ENCODE measurements around the gene UBE4A.
"Not testable (repeated sequence)": the region's sequence is repeated elsewhere in the genome, so short reads cannot be mapped to it uniquely, and the experiment has no call there.

UBE4A gene

DNA sequence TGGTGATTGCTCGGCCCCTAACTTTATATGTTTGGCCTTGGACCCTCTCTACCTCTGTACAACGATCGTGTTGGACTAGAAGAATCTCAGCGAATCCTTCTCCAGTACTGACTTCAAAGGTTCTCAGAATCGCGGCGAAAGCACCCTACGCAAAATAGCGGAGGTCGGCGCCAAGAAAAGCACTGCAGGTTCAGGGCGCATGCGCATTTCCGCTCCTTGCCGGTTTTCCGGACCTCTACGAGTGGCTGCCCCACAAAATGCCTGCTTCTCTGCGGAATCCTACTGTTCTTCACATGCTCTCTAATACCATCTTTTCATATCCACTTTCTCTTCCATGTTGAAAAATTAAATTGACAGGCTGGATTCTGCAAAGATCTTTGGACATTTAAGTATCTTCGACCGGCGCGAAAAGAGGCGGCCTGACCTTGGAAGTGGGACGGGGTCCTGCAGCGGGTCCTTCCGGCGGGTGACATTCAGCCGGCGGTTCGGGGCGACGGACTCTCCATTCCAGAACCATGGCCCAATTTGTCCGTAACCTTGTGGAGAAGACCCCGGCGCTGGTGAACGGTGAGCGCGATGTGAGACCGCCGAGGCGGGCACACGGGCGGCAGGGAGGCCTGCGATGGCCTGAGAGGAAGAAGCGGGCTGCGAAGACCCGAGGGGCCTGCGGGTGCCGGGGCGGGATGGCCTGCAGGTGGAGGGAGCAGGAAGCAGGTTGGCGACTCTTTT, 41.9 kb downstream of the UBE4A start, which contains the start of gene ATP5MG:
TSS of gene ATP5MG (plus strand) at position 456 of the 729 bp plus-strand sequence. CDS start at position 516, 60 bp downstream.
- DNase-seq: peak; percentile 94

DNA sequence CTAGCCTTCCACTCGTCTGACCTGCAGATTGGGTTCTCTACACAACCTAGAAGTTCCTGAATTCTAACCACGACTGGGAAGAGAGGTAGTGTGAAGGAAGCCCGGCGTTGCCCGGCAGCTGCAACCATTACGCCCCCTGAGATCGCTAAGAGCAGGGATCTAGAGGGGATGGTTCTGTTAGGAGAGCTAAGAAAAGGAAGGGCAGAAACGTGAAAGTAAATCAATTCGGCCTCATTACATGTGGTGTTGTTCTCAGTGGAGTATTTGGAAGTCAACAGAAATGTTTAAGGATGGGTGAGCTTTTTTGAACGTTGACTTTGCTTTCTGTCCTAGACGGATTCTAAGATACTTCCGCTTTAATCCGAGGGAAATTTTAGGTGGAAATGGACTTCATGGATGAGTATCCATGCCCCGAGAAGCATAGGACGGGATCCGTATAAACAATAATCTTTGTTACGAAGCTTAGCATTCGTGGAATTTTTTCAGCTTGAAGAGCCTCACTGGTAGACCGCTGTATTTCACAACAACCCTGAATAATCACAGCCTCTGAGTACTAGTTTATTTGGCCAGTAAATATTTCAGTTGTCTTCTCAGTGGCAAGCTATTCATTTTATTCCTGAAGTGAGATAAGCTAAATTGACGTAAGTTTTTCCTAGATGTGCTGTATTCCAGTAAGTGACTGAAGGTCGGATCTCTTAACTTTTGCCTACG, 42.6 kb downstream of the UBE4A start:
- no peak for DNase-seq

DNA sequence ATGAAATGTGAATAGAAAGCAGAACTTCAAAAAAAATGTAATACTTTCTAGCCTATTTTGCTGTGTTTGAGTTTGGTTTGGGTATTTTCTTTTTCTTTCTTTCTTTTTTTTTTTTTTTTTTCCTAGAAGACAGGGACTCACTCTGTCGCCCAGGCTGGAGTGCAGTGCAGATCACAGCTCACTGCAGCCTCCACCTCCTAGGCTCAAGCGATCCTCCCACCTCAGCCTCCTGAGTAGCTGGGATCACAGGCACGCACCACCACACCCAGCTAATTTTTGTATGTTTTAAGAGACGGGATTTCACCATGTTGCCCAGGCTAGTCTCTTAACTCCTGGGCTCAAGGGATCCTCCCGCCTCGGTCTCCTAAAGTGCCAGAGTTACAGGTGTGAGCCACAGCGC, 43.2 kb downstream of the UBE4A start:
- DNase-seq: not testable (repeated sequence)

DNA sequence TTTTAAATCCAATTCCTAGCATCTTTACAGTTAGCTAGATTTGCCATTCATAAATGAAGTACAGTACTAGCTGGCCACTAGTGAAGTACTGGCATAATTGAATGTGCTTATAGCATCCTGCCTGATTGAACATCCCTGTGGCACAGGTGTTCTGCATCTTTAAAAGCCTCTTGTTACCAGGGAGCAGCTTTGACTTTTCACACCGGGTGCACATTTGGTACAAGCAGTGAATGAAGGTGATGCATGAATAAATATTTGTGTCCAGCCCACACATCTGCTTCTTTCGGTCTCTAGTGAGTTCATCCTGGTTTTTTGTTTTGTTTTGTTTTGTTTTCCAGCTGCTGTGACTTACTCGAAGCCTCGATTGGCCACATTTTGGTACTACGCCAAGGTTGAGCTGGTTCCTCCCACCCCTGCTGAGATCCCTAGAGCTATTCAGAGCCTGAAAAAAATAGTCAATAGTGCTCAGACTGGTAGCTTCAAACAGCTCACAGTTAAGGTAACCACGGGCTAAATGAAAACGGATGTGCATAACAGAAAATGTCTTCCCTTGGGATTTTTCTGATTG, 47.3 kb downstream of the UBE4A start:
- no peak for DNase-seq

DNA sequence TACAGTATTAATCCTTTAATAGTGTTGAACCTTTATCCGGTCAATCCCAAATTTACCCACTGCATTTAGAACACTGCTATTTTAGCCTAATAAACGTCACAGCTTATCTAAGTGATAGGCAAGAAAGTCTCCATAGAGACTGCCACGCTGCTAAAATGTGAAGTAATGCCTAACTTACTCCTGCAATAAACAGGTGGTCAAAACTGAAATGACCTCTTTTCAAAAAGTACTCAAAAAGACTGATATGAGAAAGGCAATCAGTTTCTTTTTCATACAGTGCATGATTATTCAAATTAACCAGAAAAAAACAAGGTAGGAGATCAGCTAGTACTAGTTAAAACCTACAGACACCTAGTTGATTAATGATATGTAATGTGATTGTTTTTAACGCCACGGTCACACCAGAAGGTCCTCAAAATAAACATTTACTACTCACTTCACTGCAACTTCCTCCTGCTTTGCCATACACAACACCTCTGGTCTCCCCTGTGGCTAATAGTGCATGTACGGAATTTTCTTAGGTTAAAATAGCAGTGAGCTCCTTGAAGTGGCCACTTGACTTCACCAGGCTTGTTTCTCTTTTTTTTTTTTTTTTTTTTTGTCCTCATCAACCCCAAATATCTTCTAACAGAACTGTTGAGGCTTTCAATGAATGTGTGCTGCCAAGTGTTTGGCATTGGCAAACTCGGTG, 50.8 kb downstream of the UBE4A start:
- DNase-seq: no peak

DNA sequence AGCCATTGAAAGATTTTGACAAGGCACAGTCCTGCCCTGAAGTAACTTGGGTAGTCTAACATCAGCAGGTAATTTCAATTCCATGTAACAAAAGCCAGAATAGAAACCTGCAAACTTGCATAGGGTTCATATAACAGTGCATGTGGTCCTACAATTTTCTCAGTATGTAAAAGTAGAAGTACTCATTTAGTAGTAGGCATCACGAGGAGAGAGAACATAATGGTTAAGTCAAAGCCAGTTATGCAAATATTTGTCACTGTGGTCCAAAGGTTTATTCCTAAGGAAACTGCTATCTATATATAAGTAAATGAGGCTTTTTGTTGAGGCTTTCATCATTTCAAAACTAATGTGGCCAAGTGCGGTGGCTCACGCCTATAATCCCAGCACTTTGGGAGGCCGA, 52.1 kb downstream of the UBE4A start:
- DNase-seq: no peak

DNA sequence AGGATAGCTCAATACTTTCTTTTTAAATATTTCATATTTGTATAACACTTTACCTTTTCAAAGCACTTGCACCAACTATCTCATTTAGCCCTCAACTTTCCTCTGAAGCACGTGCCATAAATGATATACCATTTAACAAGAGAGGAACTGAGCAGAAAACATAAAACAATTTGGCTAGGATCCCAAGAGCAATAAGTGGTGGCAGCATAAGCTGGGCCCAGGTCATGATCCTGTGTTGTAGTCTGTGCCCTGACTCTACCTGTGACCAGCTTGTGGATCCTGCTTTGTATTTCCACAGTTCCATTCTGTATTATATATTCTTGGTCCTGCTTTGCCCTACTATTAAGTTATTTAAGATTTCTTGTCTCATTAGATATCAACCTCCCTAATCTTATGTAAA, 53.5 kb downstream of the UBE4A start:
- DNase-seq: no peak

DNA sequence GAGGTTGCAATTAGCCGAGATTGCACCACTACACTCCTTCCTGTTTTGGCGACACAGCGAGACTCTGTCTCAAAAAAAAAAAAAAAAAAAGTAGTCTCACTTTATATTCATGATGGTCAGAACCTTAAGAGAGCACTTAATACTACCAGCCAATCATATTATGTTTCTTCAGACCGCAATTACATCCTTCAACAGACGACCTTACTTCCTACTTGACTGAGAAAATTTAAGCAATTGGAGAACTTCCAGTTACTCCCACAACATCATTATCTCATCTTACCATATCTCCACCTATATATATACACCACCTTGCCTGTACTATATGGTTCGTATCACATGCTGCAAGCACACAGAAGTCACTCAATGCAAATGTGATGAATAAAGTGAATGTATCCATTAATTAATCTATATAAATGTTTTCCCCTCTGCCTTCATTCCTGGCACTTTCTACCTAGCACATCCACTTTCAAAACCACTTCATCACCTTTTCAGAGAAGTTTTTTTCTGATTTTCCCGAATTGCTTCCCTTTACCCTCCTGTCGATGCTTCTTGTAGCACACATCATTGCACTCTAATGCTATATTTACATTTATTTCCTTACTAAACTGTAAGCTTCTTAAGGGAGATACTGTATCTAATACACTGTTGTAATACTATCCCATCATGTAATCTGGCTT, 55.8 kb downstream of the UBE4A start:
- no peak for DNase-seq

DNA sequence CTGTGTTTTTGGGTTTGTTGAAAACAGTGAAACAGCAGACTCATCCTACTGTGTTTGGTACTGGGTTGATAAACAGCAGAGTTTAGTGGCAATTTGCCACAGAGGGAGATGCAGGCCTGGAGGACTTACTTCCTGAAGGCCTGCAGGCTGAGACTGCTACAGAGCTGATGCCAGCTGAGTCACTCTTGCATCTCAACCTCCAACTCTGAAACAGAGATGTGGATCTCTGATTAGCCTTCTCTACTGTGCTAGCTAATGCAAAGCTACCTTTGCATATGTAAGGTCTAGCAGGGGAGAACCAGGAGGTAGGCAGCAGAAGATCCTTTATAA, 56.3 kb downstream of the UBE4A start:
- DNase-seq: no peak

DNA sequence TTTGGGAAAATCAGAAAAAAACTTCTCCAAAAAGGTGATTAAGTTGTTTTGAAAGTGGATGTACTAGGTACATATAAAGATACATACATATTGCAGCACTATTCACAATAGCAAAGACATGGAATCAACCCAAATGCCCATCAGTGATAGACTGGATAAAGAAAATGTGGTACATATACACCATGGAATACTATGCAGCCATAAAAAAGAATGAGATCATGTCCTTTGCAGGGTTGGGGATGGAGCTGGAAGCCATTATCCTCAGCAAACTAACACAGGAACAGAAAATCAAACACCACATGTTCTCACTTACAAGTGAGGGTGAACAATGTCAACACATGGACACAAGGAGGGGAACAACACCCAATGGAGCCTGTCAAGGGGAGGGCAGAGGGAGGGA, 57.5 kb downstream of the UBE4A start:
- not testable (repeated sequence) for DNase-seq

DNA sequence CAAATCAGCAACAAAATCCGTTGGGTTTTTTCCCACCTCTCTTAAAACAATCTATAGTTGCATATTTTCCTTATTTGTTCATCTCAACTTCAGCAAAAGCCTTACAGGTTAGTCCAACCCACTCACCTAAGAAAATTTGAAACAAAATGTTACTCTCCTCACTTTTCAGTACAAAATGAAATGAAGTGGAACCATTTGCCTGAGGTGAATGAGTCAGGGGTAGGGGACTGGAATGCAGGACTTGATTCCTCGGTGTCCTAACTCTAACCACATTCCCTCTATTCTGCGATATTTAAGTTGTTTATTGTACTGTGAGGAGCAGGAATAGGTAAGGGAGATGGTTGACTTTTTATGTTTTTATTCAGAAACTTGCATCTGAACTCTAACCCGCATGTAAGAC, 58.4 kb downstream of the UBE4A start:
- DNase-seq: no peak

DNA sequence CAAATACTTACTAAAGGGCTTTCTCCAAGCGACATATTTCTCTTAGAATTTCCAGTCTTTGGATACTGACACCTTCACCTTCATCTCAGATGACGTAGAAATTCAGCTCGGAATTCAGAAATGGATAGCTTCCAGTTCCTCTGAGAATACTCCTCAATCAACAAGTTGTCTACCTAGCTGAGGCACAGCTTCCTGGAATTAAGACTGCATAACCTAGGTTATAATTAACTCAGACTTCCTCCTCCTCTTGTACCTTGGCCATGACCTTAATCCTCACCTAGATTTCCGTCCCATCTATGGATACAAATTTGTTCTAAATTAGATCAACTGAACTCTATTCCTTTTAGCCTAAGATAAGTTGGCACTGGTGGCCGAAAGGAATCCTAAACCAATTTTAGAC, 59.4 kb downstream of the UBE4A start:
- DNase-seq: no peak

DNA sequence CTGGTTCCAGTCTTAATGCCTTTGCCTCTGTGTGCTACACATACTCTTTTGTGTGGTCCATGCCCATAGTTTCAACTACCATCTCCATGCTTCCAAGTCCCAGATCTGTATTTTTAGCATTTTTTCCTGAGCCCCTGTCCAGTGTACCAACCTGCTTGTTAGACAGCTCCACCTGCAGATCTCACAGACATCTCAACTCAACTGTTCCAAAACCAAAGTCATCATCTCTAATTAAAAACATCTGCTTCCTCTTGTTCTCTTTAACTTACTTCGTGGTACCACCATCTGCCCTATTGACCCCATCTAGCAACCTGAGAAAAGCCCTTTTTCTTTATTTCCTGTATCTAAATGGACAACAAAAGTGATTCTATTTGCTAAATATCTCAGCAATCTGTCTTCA, 68.3 kb downstream of the UBE4A start:
- no peak for DNase-seq

DNA sequence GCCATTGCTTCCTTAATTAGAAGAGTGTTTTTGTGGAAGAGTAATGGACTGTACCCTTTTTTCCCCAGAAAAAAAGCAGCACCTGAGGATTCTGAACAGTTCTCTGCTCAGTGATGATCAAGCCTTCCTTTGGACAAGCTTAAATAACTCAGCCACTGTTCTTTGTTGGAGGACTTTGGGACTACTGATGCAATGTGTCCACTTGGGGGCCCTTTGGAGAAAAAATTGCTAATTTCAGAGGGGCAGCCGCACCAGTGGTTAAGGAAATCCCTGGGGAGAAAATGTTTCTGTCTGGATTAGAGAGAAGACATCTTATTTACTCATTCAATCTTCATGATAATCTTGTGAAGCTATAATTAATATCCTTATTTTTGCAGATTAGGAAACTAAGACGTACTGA, 71.6 kb downstream of the UBE4A start:
- DNase-seq: no peak

DNA sequence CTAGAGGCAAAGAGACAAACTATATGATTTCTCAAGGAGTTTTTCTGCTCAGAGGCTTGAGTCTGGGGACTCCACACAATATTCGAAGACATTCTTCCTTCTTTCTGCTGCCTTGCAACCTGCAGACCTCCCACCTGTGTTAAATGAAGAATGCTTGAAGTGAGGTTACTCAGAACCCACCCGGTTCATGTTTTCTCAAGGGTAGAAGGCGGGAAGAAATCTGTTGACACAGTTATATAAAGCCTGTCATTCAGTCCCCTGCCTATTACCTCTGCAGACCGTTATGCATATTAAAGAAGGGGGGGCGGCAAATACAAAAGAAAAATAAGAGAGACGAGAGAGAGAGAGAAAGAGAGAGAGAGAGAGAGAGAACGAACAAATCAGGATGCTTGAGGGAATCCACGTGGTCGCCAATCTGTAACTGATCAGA, 74.7 kb downstream of the UBE4A start:
- peak; percentile 68 for DNase-seq

DNA sequence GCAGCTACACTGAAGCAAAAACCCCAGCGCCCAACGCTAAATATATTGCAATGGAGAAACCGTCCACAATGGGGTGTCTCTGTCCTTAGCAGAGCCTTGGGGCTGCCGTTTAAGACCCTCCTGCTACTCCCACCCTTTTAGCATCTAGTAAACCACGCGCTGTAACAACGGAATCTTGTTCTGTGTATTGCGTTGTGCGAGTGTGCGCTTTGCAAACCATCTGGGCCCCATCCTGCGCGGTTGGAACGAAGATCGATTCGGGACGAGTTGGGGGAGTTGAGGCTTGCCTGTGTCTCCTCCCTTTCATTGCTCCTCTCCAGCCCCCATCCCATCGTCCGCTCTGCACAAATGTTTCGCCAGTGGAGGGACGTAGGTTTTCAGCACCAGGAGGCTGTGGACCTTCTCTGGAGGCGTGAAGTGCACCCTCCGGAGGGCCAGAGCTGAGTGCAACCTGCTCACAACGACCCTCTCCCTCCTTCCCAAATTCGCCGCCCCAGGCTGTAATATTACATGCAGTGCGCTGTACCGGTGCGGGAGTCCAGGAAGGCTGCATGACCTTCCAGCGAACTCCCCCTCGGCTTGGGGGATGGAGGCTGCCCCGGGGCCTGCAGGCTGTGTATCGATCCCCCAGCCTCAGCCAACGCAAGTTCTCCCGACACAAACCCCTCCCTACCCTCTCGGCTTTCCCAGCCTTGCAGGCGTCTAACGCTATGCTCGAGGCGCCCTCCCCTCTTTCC, 75.3 kb downstream of the UBE4A start:
- DNase-seq: peak; percentile 23

DNA sequence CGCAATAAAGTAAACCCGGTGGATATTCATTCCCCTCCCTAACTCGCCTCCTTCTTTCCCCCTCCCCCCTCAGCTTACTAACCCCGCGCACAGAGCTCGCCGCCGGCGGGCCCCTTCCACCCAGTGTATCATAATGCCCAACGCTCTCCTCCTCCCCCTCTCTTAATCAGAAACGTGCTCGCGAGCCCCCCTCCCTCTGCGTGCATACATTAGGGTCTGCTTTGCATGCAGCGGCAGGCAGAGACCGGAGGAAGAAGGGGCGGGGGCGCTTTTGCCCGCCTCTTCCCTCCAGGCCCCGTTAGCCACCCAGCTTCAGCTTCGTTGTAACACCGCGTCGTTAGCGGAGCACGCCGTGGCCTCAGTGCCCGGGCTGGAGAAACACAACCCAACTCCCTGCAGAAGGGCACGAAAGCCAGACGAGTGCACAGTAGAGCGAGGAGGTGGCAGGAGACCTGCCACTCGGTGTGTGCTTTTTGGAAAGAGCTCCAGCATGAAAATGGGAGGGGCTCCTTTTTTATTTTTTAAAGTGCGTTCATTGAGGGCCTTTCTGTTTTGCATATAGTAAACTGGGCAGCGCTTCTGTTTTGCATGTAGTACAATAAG, 76.0 kb downstream of the UBE4A start:
- peak; percentile 59 for DNase-seq

DNA sequence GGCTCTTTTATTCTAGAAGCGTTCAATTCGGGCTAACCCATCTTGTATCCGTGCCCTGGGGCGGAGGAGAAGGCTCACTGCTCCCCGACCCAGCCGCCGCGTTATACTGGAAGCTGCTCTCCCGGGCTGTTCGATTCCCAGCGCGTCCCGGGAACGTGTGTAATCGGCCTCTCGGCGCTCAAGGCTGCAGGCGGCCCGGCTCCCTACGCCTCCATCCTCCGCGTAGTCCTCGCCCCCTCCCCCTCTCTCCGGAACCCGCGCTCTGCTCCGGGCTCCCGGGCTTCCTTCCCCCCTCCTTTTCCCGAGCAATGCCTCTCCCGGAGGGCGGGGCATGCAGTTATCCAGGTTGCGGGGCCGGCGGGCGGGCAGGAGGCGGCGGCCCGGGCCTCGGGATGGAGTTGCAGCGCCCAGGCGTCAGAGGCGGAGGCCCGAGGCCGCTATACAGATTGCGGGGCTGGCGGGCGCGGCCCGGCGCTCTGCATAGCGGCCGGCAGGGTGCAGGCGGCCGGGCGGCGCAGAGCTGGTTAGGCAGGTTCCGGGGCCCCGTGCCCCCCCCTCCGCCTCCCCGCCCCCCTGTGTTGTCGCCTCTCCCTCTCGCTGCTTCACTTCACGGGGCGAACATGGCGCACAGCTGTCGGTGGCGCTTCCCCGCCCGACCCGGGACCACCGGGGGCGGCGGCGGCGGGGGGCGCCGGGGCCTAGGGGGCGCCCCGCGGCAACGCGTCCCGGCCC, 76.7 kb downstream of the UBE4A start, which contains the start of gene KMT2A:
TSS of gene KMT2A (plus strand) at position 600 of the 732 bp plus-strand sequence. CDS start at position 621, 21 bp downstream.
- DNase-seq: peak; percentile 96

DNA sequence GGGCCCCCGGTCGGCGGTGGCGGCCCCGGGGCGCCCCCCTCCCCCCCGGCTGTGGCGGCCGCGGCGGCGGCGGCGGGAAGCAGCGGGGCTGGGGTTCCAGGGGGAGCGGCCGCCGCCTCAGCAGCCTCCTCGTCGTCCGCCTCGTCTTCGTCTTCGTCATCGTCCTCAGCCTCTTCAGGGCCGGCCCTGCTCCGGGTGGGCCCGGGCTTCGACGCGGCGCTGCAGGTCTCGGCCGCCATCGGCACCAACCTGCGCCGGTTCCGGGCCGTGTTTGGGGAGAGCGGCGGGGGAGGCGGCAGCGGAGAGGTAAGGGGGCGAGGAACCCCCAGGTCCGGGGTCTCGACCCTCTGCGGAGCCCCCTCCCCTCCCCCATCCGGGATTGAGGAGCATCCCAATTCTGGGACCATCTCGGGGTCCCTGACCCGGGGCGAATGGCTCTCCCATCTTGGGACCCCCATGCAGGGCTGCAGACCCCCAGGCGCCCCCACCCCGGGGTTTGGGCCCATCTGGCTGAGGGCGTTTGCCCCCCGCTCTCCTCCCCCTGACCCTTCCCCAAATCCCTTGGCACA, 77.3 kb downstream of the UBE4A start:
- no peak for DNase-seq

Measured in CD4-positive, alpha-beta T cell treated with Interleukin-12 subunit alpha and Interleukin-12 subunit beta, for 1 hour (primary cell).